GM23338 (cell line): Measurements from ENCODE around the gene NDUFA11. TPM values are rescaled to one million over a fixed set of nuclear protein-coding genes. Genes with fewer than 3 reads are reported as not detected.

ENCODE experiments used
- ATAC-seq: fragments of 200-7000 bp; cut with Tn5 transposase; 3 replicates; pipeline ENCODE4 v1.9.1; 2020
- DNase-seq: peaks from one replicate; pipeline ENCODE4 v3.0.0-alpha.2; 2015; ENCODE audit warnings: low spot score
- H2AFZ ChIP-seq: fragments of 200-600 bp; sonication (generic); 2 replicates; pipeline ENCODE4 v1.8.0; 2016; ENCODE audit warnings: antibody characterized with exemption, mild to moderate bottlenecking, moderate library complexity
- H3F3A ChIP-seq: fragments of 200-600 bp; sonication (generic); replicated peaks from 2 replicates; pipeline ENCODE4 v1.8.0; 2017; ENCODE audit warnings: antibody characterized with exemption, mixed run types, low read depth
- H3K27ac ChIP-seq: fragments of 200-600 bp; sonication (generic); 2 replicates; pipeline ENCODE4 v1.6.1; 2016; ENCODE audit warnings: low read depth
- H3K27me3 ChIP-seq: fragments of 200-600 bp; sonication (generic); 2 replicates; pipeline ENCODE4 v1.8.0; 2016; ENCODE audit warnings: mild to moderate bottlenecking, mixed run types, moderate library complexity; ENCODE audit not compliant: insufficient read depth
- H3K36me3 ChIP-seq: fragments of 200-600 bp; sonication (generic); 2 replicates; pipeline ENCODE4 v1.8.0; 2016; ENCODE audit warnings: mild to moderate bottlenecking; ENCODE audit not compliant: insufficient read depth
- H3K4me1 ChIP-seq: fragments of 200-600 bp; sonication (generic); 2 replicates; pipeline ENCODE4 v1.8.0; 2016; ENCODE audit warnings: mild to moderate bottlenecking, moderate library complexity; ENCODE audit not compliant: insufficient read depth
- H3K4me2 ChIP-seq: fragments of 200-600 bp; sonication (generic); 2 replicates; pipeline ENCODE4 v1.7.1; 2017; ENCODE audit warnings: mixed run types
- H3K4me3 ChIP-seq: fragments of 200-600 bp; sonication (generic); 2 replicates; pipeline ENCODE4 v1.6.1; 2016; ENCODE audit warnings: mixed run types
- H3K79me2 ChIP-seq: fragments of 200-600 bp; sonication (generic); replicated peaks from 2 replicates; pipeline ENCODE4 v1.8.0; 2017; ENCODE audit warnings: mild to moderate bottlenecking; ENCODE audit not compliant: insufficient read depth
- H3K9me2 ChIP-seq: fragments of 200-600 bp; sonication (generic); 2 replicates; pipeline ENCODE4 v1.8.0; 2017; ENCODE audit not compliant: insufficient read depth
- H4K20me1 ChIP-seq: fragments of 200-600 bp; sonication (generic); replicated peaks from 2 replicates; pipeline ENCODE4 v1.8.0; 2017; ENCODE audit warnings: mild to moderate bottlenecking; ENCODE audit not compliant: insufficient read depth
- H3K27ac Mint-ChIP-seq: 2 replicates; pipeline ENCODE4 v1.8.0; 2020; ENCODE audit warnings: inconsistent platforms, mild to moderate bottlenecking, moderate library complexity, mixed read lengths
- H3K27me3 Mint-ChIP-seq: 3 replicates; pipeline ENCODE4 v1.8.0; 2022; ENCODE audit warnings: low read depth, mild to moderate bottlenecking, moderate library complexity, mixed read lengths, inconsistent platforms; ENCODE audit not compliant: insufficient read depth, poor library complexity
- H3K36me3 Mint-ChIP-seq: 3 replicates; pipeline ENCODE4 v1.8.0; 2021; ENCODE audit warnings: low read depth, mild to moderate bottlenecking, inconsistent platforms, moderate library complexity, mixed read lengths
- H3K4me1 Mint-ChIP-seq: 3 replicates; pipeline ENCODE4 v1.8.0; 2020; ENCODE audit warnings: mild to moderate bottlenecking, inconsistent platforms, mixed read lengths
- H3K4me3 Mint-ChIP-seq: 3 replicates; pipeline ENCODE4 v1.8.0; 2021; ENCODE audit warnings: moderate library complexity, mild to moderate bottlenecking, inconsistent platforms, mixed read lengths
- H3K9me3 Mint-ChIP-seq: 3 replicates; pipeline ENCODE4 v1.8.0; 2020; ENCODE audit warnings: moderate library complexity, mild to moderate bottlenecking, inconsistent platforms, mixed read lengths
- CREB1 ChIP-seq: fragments of 250-450 bp; sonication (Bioruptor Pico); IDR thresholded peaks from 2 replicates; pipeline ENCODE4 v1.5.0; 2020; ENCODE audit warnings: low read depth, mild to moderate bottlenecking, moderate library complexity
- ETS1 ChIP-seq: IDR thresholded peaks from 2 replicates; pipeline ENCODE4 v1.6.1; 2016; ENCODE audit warnings: antibody characterized with exemption
- EZH2 ChIP-seq: fragments of 200-600 bp; sonication (generic); IDR thresholded peaks from one replicate; pipeline ENCODE4 v1.8.0; 2017; ENCODE audit warnings: antibody characterized with exemption, mild to moderate bottlenecking, low read depth; ENCODE audit not compliant: unreplicated experiment
- EZH2phosphoT487 ChIP-seq: fragments of 200-600 bp; sonication (generic); IDR thresholded peaks from one replicate; pipeline ENCODE4 v1.8.1; 2018; ENCODE audit warnings: antibody characterized with exemption; ENCODE audit not compliant: unreplicated experiment
- JUNB ChIP-seq: IDR thresholded peaks from one replicate; pipeline ENCODE4 v1.6.1; 2016; ENCODE audit warnings: antibody characterized with exemption; ENCODE audit not compliant: unreplicated experiment
- NANOG ChIP-seq: IDR thresholded peaks from 2 replicates; pipeline ENCODE4 v1.6.1; 2016; ENCODE audit warnings: antibody characterized with exemption, borderline replicate concordance
- POLR2AphosphoS5 ChIP-seq: IDR thresholded peaks from 2 replicates; pipeline ENCODE4 v1.6.1; 2016; ENCODE audit warnings: antibody characterized with exemption, low read depth
- STAT1 ChIP-seq: IDR thresholded peaks from one replicate; pipeline ENCODE4 v1.6.1; 2016; ENCODE audit warnings: antibody characterized with exemption; ENCODE audit not compliant: unreplicated experiment
- ZNF114 ChIP-seq: fragments of 250-450 bp; sonication (Bioruptor Pico); IDR thresholded peaks from 2 replicates; pipeline ENCODE4 v1.5.0; 2020; ENCODE audit warnings: mild to moderate bottlenecking, moderate library complexity
- ZNF331 ChIP-seq: fragments of 250-450 bp; sonication (Bioruptor Pico); IDR thresholded peaks from 2 replicates; pipeline ENCODE4 v1.5.0; 2020; ENCODE audit warnings: low read depth, mild to moderate bottlenecking, moderate library complexity
- polyA plus RNA-seq: library from polyadenylated mRNA; unstranded; fragments of >200 nt; fragmentation: Nextera tagmentation; extraction: Ambion mirVana; gene quantifications from 2 replicates; pipeline ENCODE4 v1.2.1, GENCODE V29; 2016
- total RNA-seq: library from RNA; depleted of rRNA; stranded (reverse); fragments of >200 nt; shearing (Covaris generic); gene quantifications from 2 replicates; pipeline ENCODE4 v1.2.3, GENCODE V29; 2014
- TF ChIP-seq, protein P1 (sequence below), 2 experiments: fragments of 200-600 bp in 1 of 2; sonication (generic) in 1 of 2; conservative IDR thresholded peaks; 2 replicates each; pipeline versions ENCODE4 v1.5.1 to v1.6.1; 2016 to 2017; ENCODE audit warnings: antibody characterized with exemption in 2 of 2, low read depth in 2 of 2, mild to moderate bottlenecking in 2 of 2, moderate library complexity in 1 of 2

Gene NDUFA11
- total and polyA plus RNA-seq, 2 experiments from 2014 or later: 171 to 523 TPM

- TF ChIP-seq, protein P1, sequence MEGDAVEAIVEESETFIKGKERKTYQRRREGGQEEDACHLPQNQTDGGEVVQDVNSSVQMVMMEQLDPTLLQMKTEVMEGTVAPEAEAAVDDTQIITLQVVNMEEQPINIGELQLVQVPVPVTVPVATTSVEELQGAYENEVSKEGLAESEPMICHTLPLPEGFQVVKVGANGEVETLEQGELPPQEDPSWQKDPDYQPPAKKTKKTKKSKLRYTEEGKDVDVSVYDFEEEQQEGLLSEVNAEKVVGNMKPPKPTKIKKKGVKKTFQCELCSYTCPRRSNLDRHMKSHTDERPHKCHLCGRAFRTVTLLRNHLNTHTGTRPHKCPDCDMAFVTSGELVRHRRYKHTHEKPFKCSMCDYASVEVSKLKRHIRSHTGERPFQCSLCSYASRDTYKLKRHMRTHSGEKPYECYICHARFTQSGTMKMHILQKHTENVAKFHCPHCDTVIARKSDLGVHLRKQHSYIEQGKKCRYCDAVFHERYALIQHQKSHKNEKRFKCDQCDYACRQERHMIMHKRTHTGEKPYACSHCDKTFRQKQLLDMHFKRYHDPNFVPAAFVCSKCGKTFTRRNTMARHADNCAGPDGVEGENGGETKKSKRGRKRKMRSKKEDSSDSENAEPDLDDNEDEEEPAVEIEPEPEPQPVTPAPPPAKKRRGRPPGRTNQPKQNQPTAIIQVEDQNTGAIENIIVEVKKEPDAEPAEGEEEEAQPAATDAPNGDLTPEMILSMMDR (conservative IDR thresholded peaks at IDR 0.05; ENCODE audit: low read depth in 2 of 2): no peak
- TF ChIP-seq NANOG (no peak), JUNB (no peak), ETS1 (no peak)
Observed at GRCh38 chr19:5910638-5910907, 7.0 kb upstream of the NDUFA11 start (continued).

- no peak for DNase-seq
- Histone ChIP-seq H2AFZ (no peak overlapping the region), H3K4me1 (no peaks in the 10 kb centered on the region), H3K27ac (no peak overlapping the region), H3K79me2 (no peaks in the 10 kb centered on the region), H3K36me3 (no peaks in the 10 kb centered on the region), H3F3A (no peaks in the 10 kb centered on the region), H3K27me3 (no peaks in the 10 kb centered on the region), H3K4me3 (no peak overlapping the region), H3K9me2 (no peaks in the 10 kb centered on the region), H3K4me2 (no peak overlapping the region), H4K20me1 (no peaks in the 10 kb centered on the region; the same call in 1 of the 2 replicates)
- H3K4me1 Mint-ChIP-seq: no peaks in the 10 kb centered on the region
- H3K27me3 Mint-ChIP-seq: peaks cover 8% of the 10 kb centered on the region
- ATAC-seq: no peak
- H3K4me3 Mint-ChIP-seq: no peak overlapping the region
- H3K9me3 Mint-ChIP-seq: no peaks in the 10 kb centered on the region
- H3K27ac Mint-ChIP-seq: no peak overlapping the region
- no peaks in the 10 kb centered on the region for H3K36me3 Mint-ChIP-seq
- no peak for TF ChIP-seq ZNF331 (CRISPR knock-in tag)
- no peak for TF ChIP-seq POLR2AphosphoS5
- no peak for TF ChIP-seq ETS1
- TF ChIP-seq CREB1 (CRISPR knock-in tag): no peak
- no peak for TF ChIP-seq EZH2phosphoT487
- no peak for TF ChIP-seq NANOG
- TF ChIP-seq JUNB: no peak
- TF ChIP-seq STAT1: no peak
Observed at GRCh38 chr19:5908773-5909442, 5.3 kb upstream of the NDUFA11 start.

DNA sequence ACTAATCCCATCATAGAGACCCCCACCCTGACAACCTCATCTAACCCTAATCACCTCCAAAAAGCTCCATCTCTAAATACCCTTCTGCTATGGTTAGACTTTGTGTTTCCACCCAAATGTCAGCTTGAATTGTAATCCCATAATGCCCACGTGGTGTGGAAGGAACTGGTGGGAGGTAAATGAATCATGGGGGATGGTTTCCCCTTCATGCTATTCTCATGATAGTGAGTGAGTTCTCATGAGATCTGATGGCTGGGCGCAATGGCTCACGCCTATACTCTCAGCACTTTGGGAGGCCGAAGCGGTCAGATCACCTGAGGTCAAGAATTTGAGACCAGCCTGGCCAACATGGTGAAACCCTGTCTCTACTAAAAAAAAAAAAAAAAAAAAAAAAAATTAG is 3.7 kb upstream of the NDUFA11 start:
- H3K9me3 Mint-ChIP-seq: no peaks in the 10 kb centered on the region
- H3K4me3 Mint-ChIP-seq: no peak overlapping the region
- no peak overlapping the region for H3K27ac ChIP-seq
- H3K4me1 Mint-ChIP-seq: 0 out of 3 replicates have a peak, but pooled peaks cover 3% of the 10 kb centered on the region
- H3K36me3 Mint-ChIP-seq: peaks cover 5% of the 10 kb centered on the region
- ATAC-seq (no peak), DNase-seq (no peak)
- peaks cover 16% of the 10 kb centered on the region for H3K27me3 Mint-ChIP-seq
- H3K4me1 ChIP-seq: no peaks in the 10 kb centered on the region
- no peaks in the 10 kb centered on the region for H3K36me3 ChIP-seq
- H3K27ac Mint-ChIP-seq: no peak overlapping the region
- H3K79me2 ChIP-seq: peaks cover 12% of the 10 kb centered on the region
- no peaks in the 10 kb centered on the region for H3K9me2 ChIP-seq
- H4K20me1 ChIP-seq: peaks cover 5% of the 10 kb centered on the region
- no peak overlapping the region for H3K4me3 ChIP-seq
- no peaks in the 10 kb centered on the region for H3K27me3 ChIP-seq
- no peak overlapping the region for H3K4me2 ChIP-seq
- no peak overlapping the region for H2AFZ ChIP-seq
- H3F3A ChIP-seq: no peaks in the 10 kb centered on the region
- TF ChIP-seq, protein P1 (conservative IDR thresholded peaks at IDR 0.05; ENCODE audit: low read depth in 2 of 2): no peak
- TF ChIP-seq EZH2phosphoT487 (no peak), ZNF331 (CRISPR knock-in tag) (no peak), JUNB (no peak), ETS1 (no peak), POLR2AphosphoS5 (no peak), NANOG (no peak), STAT1 (no peak), CREB1 (CRISPR knock-in tag) (no peak), EZH2 (no peak), ZNF114 (CRISPR knock-in tag) (no peak)
